Stimulated activated CD4-positive, alpha-beta T cell treated with anti-CD3 and anti-CD28 coated beads, Interleukin-1b, Interleukin-23, amount 100 ng/mL, for 24 hours (primary cell): ENCODE measurements around the gene SPRY2.
"Not testable (repeated sequence)": the region's sequence is repeated elsewhere in the genome, so short reads cannot be mapped to it uniquely, and the experiment has no call there.

Source experiments
- DNase-seq, 4 experiments: peaks; one replicate each; pipeline ENCODE4 v3.0.0-alpha.2; 2020; ENCODE audit warnings: low read depth in 4 of 4, low spot score in 1 of 4

The SPRY2 gene

DNA sequence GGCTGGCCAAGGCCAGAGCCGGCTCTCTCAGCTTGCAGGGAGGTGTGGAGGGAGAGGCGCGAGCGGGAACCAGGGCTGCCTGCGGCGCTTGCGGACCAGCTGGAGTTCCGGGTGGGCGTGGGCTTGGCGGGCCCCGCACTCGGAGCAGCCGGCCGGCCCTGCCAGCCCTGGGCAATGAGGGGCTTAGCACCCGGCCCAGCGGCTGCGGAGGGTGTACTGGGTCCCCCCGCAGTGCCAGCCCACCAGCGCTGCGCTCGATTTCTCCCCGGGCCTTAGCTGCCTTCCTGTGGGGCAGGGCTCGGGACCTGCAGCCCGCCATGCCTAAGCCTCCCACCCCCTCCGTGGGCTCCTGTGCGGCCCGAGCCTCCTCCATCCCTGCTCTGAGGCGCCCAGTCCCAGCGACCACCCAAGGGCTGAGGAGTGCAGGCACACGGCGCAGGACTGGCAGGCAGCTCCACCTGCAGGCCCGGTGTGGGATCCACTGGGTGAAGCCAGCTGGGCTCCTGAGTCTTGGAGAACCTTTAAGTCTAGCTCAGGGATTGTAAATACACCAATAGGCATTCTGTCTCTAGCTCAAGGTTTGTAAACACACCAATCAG lies 14.7 kb upstream of the SPRY2 start:
- not testable (repeated sequence) for DNase-seq

DNA sequence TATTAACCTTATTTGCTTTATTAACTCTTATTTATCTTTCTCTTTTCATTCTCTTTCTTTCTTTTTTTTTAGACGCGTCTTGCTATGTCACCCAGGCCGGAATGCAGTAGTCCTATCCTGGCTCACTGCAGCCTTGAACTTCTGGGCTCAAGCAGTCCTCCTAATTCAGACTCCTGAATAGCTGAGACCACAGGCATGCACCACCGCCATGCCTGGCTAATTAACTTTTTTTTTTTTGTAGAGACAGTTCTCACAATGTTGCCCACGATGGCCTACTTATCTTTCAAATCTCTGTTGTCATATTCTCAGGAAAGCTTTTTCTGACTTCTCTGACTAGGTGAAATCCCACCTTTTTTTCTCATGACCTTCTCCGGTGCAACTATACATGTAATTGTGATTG lies 7.8 kb upstream of the SPRY2 start:
- DNase-seq, result no peak

DNA sequence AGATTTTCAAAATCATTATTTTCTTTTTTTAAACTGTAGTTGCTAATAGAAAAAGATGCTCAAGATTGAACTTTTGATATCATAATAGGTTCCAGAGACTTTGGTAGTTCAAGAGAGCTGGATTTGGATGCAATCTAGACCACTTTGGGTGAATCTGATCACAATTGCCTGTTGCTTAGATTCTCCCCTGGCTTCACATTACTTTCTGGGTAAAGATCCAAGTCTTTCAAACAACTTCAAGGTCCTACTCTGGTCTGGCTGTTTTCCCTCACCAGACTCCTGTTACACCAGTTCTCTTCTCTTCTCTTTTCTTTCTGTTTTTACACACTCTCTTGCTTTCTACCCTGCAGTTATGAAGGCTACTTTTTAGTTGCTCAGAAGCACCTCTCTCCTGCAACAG lies 7.4 kb upstream of the SPRY2 start:
- no peak for DNase-seq

GRCh38 chr13:80345771-80346510 lies 5.0 kb upstream of the SPRY2 start:
- DNase-seq, result no peak

- DNase-seq, result not testable (repeated sequence)
Measured at GRCh38 chr13:80344032-80344431, 3.1 kb upstream of the SPRY2 start.

DNA sequence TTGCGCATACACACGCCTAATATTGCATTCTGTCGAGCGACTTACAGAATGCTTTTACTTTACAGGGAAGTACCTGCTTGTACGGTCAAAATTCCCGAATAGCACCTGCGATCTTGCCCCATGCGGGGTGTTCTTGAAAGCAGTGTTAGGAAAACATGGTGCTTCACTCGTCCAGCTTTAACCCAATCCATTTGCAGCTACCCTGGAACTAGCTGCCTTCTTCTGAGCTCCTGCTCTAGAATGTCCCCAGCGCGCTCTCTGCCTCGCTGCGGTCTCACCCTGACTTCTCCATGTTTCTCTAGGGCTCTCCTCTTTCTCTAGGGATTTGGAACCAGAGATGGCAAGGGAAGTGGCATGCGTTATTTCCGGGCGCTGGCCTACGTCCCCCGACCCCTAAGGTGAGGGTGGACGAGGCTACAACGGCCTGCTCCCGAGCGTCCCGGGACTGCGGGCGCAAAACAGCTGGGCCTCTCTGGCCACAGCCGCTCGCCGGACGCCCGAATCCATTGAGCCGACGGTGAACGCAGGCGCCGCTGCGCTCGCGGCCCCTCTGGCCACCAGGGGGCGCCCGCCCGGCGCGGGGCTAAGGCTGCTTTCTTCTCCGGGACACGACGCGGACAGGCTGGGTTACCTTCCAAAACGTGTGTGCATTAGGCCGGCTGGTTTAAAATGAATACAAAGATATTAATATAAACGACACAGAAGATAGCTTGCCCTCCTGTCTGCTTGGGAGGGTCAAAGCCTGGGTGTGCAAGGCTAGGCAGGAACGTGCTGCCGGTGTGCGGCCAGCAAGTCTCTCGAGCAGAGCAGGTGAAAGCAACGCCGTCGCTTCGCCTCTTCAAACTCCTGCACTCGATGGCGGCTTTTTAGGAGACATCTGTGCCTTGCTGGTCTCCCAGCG lies 1.8 kb upstream of the SPRY2 start:
- DNase-seq, result peak; percentile 38 to 52 (median 50)

GRCh38 chr13:80341756-80342370 lies 937 bp upstream of the SPRY2 start:
- no peak for DNase-seq

DNA sequence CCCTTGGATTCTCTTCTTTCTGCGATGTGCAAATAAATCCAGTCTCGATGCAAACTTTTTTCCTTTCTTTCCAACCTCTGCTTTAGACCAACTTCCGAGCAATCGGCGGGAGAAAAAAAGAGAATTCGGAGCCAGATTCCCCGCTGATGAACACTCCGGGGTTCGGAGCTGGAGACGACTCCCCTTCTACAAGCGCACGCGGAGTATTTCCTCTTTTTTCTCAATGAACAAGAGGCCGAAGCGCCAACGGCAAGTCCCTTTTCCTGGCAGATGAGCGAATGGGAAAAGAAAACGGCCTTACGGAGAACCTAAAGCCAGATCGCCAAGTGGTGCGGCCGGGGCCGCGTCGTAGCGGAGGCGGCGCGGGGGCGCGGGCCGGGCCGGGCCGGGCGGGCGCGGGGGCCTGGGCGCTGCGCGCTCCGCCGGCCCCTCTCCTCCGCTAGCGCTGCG lies 250 bp downstream of the SPRY2 start:
- no peak for DNase-seq

GRCh38 chr13:80339912-80340650 lies 845 bp downstream of the SPRY2 start:
- no peak for DNase-seq

- DNase-seq, result no peak
Measured at GRCh38 chr13:80339563-80339911, 1.4 kb downstream of the SPRY2 start.

GRCh38 chr13:80338781-80339562 lies 2.0 kb downstream of the SPRY2 start:
- no peak for DNase-seq

GRCh38 chr13:80337288-80338081 lies 3.4 kb downstream of the SPRY2 start:
- DNase-seq, result no peak

DNA sequence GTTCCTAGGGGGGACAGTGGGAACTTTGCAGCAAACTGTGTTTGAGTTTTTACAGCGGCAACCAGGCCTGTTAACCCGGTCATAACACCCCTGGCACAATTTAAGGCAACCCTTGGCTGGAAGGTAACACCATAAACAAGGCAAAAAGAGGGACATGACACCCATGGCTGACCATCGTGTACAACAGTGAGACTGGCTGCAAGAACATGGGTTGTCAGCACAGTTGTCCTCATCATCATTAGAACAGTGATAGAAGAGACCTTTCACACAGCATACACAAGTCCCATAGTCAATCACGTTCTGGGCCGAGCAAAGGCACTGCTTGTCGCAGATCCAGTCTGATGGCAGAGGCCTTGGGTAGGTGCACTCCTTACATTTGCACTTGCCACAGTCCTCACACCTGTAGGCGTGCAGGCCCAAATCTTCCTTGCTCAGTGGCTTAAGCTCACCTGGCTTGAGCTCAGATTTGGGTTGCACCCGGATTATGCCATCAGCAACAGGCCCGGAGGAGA lies 4.1 kb downstream of the SPRY2 start:
- no peak for DNase-seq

DNA sequence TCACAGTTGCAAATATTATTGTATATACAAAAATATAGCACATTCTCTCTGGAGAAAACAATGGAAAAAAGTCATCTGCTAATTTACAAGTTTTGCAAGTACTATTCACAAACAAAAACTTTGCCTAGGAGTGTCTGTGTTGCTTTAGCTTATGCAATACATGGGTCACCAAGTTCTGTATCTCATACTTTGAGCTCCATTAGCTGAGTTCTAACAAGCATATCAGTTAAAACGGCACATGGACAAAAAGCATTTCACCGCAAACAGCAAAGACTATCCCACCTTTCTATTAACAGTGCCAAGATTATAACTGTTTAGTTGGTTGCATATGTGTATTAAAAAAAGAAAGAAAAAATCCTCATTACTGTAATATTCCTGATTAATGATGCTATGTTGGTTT lies 4.6 kb downstream of the SPRY2 start:
- DNase-seq, result no peak

DNA sequence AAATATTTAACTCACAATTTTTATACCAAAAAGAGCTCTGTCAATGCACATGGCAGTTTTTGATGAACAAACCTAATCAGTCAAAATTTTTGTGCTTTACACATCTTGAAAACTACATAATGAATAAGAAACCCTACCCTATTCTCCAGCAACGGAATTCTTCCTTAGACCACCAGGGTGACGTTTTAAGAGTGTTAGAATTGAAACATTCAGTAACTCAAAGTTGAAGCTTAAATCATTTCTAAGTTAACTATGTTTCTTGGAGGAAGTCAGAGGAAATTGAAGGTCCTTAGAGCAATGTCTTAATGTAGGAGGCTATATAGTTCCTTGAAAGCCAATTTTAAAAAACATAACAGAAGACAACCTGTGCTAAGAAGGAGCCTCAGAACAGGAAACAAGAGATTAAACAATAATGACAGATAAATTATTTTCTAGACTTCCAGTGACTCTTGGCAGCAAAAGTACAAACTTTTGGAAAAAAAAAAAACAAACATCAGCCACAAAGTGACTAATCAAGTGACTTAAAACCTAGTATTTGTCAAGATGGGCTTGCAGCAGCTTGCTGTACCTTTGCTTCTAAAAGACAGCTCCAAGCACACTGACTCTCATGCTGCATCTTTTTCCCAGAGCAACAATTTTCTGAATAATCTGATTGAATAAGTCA lies 6.2 kb downstream of the SPRY2 start:
- DNase-seq, result no peak

GRCh38 chr13:80331984-80332383 lies 8.9 kb downstream of the SPRY2 start:
- no peak for DNase-seq

- DNase-seq, result no peak
Measured at GRCh38 chr13:80329250-80329649, 11.7 kb downstream of the SPRY2 start.

DNA sequence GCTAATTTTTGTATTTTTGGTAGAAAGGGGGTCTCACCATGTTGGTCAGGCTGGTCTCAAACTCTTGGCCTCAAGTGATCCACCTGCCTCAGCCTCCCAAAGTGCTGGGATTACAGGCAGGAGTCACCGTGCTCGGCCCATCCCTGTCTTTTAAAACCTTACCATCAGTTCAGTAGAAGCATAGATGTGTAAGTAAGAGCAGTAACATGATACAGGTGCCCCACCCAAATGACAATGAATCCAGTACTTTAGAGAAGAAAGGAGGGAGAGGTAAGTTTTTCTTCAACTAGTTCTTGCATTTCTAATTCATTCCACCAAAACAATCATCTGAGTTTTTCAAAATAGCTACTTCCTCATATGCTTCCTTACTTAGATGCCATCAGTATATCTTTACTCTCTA lies 21.9 kb downstream of the SPRY2 start:
- DNase-seq, result no peak
